Stromal cell of bone marrow (primary cell): ENCODE results near the gene PCDHAC2.

Experiments
- DNase-seq: peaks from one replicate; pipeline ENCODE4 v3.0.0-alpha.2; 2012; ENCODE audit warnings: low read depth

PCDHAC2 gene, protein sequence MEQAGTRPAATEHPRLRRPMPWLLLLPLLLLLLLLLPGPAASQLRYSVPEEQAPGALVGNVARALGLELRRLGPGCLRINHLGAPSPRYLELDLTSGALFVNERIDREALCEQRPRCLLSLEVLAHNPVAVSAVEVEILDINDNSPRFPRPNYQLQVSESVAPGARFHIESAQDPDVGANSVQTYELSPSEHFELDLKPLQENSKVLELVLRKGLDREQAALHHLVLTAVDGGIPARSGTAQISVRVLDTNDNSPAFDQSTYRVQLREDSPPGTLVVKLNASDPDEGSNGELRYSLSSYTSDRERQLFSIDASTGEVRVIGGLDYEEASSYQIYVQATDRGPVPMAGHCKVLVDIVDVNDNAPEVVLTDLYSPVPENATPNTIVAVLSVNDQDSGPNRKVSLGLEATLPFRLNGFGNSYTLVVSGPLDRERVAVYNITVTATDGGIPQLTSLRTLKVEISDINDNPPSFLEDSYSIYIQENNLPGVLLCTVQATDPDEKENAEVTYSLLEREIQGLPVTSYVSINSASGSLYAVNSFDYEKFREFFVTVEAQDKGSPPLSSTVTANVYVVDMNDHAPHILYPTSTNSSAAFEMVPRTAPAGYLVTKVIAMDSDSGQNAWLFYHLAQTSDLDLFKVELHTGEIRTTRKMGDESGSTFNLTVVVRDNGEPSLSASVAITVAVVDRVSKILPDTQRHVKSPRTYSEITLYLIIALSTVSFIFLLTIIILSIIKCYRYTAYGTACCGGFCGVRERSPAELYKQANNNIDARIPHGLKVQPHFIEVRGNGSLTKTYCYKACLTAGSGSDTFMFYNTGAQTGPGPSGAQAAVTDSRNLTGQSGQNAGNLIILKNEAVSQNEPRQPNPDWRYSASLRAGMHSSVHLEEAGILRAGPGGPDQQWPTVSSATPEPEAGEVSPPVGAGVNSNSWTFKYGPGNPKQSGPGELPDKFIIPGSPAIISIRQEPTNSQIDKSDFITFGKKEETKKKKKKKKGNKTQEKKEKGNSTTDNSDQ

DNA sequence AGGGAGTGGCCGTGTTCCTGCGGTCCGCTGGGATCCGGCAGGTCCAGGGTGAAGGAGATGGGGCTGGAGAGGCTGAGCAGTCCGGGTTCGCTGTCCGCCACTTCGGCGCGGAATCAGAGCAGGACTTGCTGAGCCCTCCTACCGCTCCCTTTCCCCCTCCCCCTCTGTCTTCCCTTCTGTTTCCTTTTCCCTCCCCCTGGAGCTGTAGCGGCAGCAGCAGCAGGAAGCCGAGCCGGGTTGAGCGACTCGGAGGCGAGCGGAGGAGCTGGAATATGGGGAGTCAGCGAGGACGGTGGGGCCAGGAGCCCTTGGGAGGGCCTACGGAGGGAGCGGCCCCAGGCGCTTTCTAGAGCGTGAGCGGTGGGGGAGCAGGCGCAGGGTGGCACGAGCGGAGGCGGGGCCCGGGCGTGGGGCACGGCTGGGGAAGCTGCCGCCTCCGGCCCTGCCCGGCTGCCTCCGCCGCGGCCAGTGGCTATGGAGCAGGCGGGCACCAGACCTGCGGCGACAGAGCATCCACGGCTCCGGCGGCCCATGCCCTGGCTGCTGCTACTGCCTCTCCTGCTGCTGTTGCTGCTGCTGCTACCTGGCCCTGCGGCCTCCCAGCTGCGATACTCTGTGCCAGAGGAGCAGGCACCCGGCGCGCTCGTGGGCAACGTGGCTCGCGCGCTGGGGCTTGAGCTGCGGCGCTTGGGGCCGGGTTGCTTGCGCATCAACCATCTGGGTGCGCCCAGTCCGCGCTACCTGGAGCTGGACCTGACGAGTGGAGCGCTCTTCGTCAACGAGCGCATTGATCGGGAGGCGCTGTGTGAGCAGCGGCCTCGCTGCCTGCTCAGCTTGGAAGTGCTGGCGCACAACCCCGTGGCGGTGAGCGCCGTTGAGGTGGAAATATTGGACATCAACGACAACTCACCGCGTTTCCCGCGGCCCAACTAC lies at the start of gene PCDHAC2:
Gene PCDHAC2, plus strand, starts transcription at position 184 of the 933 bp plus-strand sequence. Its CDS starts 291 bp downstream, at position 475.
- DNase-seq = no peak

DNA sequence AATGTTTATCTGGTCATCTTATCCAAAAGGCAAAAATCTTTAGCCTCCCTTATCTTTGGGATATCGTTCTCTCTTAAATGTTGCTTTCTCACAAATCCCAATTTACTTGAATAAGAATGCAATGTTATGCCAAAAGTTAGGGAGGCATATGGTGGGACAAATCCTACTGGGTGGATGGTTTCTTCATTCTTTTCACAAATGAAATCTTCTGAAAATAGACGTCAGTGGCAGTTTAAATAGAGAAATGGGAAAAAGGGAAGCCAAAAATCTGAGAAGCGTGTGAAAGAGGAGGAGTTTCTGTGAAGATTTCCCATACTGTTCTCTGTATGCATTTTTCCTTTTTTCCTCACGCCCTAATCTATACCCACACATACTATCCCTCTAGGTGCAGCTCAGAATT lies 42.7 kb upstream of the PCDHAC2 start:
- DNase-seq = no peak

DNA sequence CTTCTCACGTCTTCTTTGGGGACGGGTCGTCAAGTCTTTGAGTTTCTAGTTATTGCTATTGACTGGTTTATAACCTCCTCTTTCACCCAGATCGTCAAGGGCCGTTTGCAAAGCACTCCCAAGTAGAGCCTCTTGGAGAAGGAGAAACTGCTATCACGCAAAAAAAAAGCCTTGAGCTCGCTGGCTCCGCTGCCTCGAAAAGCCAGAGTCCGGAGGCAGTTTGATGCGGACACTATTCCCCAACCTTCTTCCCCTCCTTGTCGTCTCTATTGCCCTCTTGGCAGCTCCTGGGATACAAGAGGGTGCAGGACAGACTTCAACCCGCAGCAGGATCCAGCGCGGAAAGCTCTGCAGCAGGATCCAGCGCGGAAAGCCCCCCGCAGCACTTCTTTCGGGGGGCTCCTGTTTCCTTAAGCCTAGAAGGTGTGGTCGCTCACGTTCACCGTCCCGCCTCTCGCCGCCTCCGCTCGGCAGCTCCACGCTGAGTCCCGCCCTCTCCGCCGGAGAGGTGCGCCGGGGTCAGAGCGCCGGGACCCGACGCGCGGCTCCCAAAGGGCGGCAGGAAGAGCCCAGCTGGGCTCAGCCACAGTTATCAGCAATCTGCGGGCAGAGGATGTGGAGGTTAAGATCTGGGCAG lies 40.4 kb upstream of the PCDHAC2 start, which contains the start of gene PCDHAC1:
Gene PCDHAC1, plus strand, starts transcription at position 494 of the 637 bp plus-strand sequence. CDS start 594 bp downstream, outside the sequence.
- DNase-seq = no peak

DNA sequence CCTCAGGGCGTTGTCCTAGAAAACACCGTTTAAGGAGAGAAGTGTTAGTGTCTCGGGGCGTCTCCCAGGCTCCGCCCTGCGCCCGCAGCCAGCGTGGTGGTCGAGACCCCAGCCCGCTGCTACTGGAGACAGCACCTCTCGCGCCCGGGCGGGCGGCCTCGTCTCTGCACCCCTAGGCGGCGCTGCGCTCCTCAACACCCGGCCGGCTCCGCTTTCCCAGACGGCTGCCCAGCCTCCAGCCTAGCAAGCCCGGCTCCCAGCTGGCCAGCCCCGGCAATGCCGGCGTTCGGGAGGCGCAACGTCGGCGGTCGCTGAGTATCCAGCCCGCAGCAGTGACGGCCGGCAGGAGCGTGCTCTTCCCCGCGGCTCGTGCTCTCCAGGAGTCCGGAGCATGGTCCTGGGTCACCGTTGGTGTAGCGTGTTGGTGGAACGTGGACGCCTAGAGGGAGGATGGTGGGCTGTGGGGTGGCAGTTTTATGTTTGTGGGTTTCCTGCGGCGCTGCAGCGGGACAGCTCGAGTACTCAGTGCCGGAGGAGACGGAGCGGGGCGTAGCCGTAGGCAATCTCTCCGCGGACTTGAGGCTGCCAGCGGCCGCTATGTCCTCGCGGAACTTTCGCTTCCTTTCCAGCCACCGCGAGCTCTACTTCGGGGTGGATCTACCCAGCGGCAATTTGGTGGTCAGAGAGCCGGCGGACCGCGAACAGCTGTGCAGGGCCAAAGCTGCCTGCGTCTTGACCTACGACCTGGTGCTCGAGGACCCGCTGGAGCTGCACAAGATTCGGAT lies 39.6 kb upstream of the PCDHAC2 start:
- peak; percentile 9 for DNase-seq

DNA sequence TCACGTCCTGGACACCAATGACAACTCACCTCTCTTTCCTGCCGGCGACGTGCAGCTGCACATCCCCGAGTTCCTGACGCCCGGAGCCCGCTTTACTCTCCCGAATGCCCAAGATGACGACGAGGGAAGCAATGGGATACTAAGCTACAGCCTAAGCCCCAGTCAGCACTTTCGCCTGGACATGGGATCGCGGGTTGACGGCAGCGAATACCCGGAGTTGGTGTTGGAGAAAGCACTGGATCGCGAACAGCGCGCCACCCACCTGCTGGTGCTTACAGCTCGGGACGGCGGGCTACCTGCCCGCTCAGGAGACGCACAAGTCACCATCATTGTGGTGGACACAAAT lies 39.1 kb upstream of the PCDHAC2 start:
- no peak for DNase-seq

DNA sequence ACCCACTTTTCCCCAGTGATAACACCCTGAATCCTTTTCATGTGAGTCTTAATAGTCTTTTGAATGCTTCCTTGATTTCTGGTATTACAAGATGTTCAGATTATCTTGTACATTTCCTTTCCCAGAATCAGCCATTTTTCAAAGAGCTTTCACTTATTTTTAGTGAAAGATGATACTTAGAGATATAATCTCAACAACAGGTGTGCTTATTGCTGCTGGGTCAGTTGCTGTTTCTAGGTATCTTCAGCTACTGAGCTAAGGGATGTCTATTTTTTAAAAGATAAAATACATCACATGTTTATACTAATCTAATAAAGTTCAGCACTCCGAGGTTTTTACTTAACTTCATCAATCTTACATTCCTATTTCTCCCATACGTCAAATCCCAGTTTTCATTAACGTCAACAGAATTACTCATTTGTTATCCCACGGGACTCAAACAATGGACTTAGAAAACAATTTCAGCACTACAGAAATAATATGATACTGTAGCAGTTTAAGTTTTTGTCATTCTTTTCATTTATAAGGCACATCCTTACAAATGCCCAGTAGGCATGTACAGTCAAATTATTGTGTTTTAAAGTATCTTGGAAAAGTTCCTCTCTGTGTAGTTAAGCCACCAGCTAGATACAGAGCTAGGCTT lies 31.2 kb upstream of the PCDHAC2 start:
- no peak for DNase-seq

DNA sequence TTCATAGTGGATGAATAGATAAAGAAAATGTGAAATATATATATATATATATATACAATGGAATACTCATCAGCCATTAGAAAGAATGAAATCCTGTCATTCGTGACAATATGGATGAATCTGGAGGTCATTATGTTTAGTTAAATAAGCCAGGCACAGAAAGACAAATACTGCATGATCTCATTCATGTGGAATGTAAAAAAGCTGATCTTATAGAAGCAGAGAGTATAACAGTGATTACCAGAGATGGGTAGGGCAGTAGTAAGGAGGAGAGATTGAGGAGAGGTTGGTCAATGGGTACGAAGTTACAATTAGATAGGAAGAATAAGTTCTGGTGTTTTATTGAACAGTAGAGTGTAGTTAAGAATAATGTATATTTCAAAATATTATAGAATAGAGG lies 19.7 kb upstream of the PCDHAC2 start:
- DNase-seq = no peak

DNA sequence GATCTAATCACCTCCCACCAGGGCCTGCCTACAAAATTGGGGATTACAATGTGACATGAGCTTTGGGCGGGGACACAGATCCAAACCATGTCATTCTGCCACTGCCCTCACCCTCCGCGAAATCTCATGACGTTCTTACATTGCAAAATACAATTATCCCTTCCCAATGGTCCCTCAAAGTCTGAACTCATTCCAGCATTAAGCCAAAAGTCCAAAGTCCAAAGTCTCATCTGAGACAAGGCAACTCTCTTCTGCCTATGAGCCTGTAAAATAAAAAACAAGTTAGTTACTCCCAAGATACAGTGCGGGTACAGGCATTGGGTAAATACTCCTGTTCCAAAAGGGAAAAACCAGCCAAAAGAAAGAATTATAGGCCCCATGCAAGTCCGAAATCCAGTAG lies 14.6 kb upstream of the PCDHAC2 start:
- no peak for DNase-seq

DNA sequence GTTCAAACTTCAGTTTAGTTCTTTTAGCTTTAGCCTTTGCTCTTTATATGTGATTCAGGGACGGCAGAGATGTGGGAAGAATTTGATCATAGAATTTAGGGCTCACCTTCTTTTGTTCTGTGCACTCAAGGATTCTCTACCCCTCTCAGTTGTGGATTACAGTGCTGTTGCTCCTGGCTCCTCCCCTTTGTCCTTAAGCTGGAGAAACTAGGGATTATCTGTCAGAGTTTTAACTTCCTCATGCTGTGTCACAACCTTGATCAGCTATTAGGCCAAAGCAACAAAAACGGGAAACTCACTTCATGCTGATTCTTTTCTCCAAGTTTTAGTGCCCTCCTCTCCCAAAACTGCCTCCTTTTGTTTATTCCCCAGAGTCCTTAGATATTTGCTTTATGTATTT lies 13.0 kb upstream of the PCDHAC2 start:
- no peak for DNase-seq

DNA sequence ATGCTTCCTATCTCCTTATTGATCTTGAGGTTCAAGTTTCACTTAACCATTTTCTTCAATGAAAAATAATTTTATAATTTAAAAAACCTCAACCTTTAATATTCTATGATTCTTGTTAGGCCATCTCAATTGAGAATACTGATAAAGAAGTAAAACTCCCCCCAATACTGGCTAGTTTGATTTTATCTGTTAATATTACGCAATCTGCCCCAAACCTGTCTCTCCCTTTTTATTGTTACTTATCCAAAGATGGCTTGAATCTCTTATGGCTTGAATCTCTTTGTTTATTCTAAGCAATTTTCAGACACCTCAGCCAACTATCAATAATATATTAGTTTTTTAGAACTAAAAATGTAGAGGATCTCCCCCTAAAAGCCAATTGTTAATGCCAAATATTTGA lies 4.1 kb upstream of the PCDHAC2 start:
- DNase-seq = no peak

DNA sequence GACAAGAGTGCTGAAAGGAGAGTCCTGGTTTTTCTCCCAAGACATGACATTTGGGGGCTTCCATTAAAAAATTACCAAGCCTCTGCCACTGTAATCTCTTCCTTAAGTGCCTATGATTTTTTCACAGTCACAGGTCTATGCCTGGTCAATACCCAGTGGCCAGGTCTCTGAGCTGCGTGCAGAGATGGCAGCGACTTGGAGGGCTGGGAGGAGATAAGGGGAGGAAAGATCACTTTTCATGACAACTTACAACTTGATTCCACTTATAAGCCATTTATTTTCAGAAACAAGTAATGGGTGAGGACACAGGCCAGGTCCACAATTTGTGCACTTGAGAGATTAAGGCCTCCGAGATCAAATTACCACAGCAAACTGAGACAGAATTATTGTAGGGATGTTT lies 1.9 kb upstream of the PCDHAC2 start:
- DNase-seq = no peak

DNA sequence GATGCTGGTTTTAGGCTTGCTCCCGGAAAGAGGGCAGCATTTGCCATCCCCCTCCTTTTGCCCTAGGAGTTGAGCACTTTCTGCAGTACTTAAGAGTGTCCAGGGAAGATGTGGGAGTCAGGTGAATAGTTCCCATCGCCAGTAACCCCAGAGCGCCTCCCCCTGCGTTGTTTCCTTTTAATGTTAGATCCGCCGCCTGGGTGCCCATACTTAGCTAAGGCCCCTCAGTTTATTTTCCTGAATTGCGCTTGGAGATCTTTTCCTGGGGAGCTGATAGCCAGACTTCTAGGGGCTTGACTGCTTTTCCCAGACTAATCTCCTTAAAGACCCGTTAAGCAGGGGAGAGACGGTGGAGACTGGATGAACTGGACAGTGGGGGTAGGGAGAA lies 377 bp upstream of the PCDHAC2 start:
- no peak for DNase-seq

DNA sequence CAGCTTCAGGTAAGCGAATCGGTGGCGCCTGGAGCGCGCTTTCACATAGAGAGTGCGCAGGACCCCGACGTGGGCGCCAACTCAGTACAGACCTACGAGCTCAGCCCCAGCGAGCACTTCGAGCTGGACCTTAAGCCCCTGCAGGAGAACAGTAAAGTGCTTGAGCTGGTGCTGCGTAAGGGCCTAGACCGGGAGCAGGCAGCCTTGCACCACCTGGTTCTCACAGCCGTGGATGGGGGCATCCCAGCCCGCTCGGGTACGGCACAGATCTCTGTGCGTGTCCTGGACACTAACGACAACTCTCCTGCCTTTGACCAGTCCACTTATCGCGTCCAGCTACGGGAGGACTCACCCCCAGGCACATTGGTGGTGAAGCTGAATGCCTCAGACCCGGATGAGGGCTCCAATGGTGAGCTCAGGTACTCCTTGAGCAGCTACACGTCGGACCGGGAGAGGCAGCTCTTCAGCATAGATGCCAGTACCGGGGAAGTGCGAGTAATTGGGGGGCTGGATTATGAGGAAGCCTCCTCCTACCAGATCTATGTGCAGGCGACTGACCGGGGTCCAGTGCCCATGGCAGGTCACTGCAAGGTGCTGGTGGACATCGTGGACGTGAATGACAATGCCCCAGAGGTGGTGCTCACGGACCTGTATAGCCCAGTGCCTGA lies 1.1 kb downstream of the PCDHAC2 start:
- no peak for DNase-seq

DNA sequence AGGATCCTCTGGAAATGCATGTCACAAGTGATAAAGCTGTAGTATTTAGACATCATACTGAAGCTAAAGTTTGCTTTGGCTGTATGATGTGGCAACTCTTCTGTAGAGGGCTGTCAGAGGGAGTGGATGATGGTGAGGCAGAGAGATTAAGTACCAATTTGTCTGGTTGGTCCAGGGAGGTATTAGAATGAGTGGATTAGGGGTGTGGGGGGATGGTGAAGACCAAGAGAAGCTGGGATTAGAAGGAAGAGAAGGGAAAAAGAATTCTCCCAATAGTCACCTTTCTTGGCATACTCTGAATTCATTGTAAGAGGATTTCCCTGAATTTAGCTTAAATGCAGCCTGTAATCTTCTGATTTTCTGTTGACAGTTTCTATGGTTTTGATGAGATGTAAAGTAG lies 3.6 kb downstream of the PCDHAC2 start:
- DNase-seq = no peak

DNA sequence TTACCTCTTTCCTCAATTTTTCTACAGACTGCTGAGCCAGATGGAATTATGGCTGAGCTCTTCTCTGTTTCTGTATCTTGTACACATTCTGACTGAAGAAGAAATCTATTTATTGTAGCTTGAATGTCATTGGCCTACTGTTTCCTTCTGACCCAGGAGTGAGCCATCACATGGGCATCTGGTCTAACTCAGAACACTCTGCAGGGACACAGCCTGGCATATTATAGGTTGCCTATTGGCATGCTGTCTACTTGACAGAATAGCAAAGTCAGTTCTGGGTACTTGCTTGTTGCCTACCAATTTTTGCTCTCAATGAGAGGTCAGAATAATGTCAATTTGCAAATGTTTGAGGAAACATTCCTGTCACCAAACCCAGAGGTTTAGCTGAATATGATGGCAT lies 7.3 kb downstream of the PCDHAC2 start:
- no peak for DNase-seq

DNA sequence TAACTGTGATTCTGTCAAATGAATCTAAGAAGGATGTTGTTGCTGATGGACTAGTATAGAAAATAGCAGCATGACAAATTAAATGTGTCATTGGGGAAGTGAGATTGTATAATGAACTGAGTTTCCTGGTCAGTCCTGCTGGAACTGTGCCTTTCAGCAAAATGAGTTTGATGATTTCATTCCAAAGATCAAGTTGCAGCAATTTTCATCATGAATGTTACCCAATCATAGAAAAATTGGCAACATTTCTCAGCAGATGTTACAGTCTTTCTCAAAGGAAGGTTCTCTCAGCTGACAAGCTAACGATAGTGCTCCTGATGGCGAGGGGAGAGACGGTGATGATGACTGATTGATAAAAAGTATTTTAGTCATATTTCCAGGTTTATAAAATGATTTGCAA lies 10.7 kb downstream of the PCDHAC2 start:
- DNase-seq = peak; percentile 11

DNA sequence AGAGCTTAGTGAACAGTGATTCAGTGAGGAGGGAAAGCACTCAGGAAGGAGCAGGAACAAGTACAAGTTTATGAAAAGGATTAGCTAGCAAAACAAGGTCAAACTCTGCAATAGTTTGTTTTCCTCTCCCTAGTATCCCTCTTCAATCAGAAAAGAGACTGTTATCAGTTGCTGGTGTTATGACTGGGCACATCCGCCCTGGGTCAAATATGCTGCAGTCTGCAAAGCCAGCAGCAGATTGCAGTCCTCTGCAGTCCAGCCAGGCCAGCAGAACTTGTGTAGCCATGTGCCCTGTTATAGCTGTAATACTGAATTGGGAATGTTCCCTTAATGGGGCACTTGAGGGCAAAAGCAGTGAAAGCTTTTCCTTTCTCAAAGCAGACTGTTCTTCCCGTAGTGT lies 12.0 kb downstream of the PCDHAC2 start:
- no peak for DNase-seq

DNA sequence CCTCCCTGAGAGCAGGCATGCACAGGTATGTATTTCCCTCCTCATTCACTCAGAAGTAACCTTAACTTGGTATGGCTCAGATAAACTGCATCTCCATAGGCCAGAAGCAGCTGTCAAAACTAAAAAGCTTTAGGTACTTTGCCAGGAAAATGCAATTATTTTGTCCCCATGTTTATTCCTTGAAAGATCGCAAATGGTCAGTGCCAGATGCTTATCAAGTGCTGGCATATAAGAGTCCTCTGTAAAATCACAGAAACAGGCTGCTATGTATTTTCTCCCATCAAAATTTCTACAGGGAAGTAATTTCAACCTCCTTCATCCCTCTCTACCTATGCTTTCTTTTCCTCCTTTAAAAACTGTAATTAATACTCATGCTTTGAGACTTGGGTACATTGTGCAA lies 12.7 kb downstream of the PCDHAC2 start:
- DNase-seq = no peak

DNA sequence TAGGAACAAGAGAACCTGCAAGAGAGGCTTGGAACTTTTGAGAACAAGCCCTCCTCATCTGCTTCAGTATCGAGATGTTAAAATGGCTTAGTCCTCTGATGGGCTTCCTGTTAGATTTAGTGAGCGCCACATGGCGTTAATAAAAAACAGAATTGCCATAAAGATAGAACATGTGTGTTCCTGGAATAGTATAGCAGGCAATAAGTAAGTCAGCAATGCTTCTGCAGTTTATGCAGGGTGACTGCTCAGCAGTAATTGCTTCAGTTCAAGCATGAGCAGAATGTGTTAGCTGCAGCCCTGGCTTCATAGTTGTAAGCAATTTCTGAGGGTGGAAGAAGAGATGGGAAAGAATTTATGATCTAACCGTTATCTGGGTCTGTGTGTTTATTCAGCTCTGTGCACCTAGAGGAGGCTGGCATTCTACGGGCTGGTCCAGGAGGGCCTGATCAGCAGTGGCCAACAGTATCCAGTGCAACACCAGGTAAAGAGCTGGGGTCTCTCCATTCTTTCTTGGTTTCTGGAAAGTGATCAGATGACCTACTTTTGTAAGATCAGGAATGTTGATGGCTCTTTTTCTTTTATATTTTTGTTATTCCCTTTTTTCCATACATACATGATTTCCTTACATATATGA lies 15.9 kb downstream of the PCDHAC2 start:
- no peak for DNase-seq
